Type B pancreatic cell (in vitro differentiated cells): ENCODE results near the gene MIB2. TPM values are rescaled to one million over a fixed set of nuclear protein-coding genes. Genes with fewer than 3 reads are reported as not detected.

Experiments
- DNase-seq: peaks from one replicate; pipeline ENCODE4 v3.0.0; 2021; ENCODE audit warnings: mixed read lengths; ENCODE audit not compliant: unreplicated experiment; ENCODE audit errors: extremely low spot score
- H3K27ac Mint-ChIP-seq: 2 replicates; pipeline ENCODE4 v1.8.0; 2021; ENCODE audit warnings: mild to moderate bottlenecking, mixed read lengths
- H3K27me3 Mint-ChIP-seq: 2 replicates; pipeline ENCODE4 v1.8.0; 2021; ENCODE audit warnings: mixed read lengths
- H3K36me3 Mint-ChIP-seq: 2 replicates; pipeline ENCODE4 v1.8.0; 2021; ENCODE audit warnings: mixed read lengths
- H3K4me1 Mint-ChIP-seq: one replicate; pipeline ENCODE4 v1.8.0; 2021; ENCODE audit warnings: mixed read lengths; ENCODE audit not compliant: unreplicated experiment
- H3K4me3 Mint-ChIP-seq: 2 replicates; pipeline ENCODE4 v1.8.0; 2021; ENCODE audit warnings: mild to moderate bottlenecking, mixed read lengths
- H3K9me3 Mint-ChIP-seq: 2 replicates; pipeline ENCODE4 v1.8.0; 2021; ENCODE audit warnings: mixed read lengths
- CTCF ChIP-seq: fragments of 200-600 bp; sonication (generic); conservative IDR thresholded peaks from 2 replicates; pipeline ENCODE4 v1.5.0; 2021; ENCODE audit warnings: antibody characterized with exemption, mild to moderate bottlenecking
- long read RNA-seq: library from polyadenylated mRNA; unstranded; transcript quantifications from one replicate; pipeline ENCODE4 v2.0.0, GENCODE V29; 2020
- total RNA-seq: library from RNA; stranded (reverse); gene quantifications from 2 replicates; pipeline ENCODE4 v1.2.1, GENCODE V29; 2021; ENCODE audit warnings: low replicate concordance

MIB2 gene
- total RNA-seq, result 73.6 and 114 TPM in 2 replicates
- long read RNA-seq, partial matches to known transcripts, result 1 of 1 reads
- long read RNA-seq, other reads (novel, unspliced or antisense), result 0 of 1 reads

GRCh38 chr1:1615256-1616044 lies at the start of gene MIB2:
MIB2 (plus strand) TSS chr1:1615500; CDS start chr1:1623453, 7,953 bp downstream.
- no peaks in the 10 kb centered on the region for H3K27me3 Mint-ChIP-seq
- TF ChIP-seq CTCF, result no peak
- no peaks in the 10 kb centered on the region for H3K36me3 Mint-ChIP-seq
- H3K4me1 Mint-ChIP-seq, result peaks cover 23% of the 10 kb centered on the region
- H3K4me3 Mint-ChIP-seq, result peak within 1 kb of the TSS; percentile 98
- no peaks in the 10 kb centered on the region for H3K9me3 Mint-ChIP-seq
- H3K27ac Mint-ChIP-seq, result peak within 1 kb of the TSS; percentile 99
- DNase-seq, result peak; percentile 99

DNA sequence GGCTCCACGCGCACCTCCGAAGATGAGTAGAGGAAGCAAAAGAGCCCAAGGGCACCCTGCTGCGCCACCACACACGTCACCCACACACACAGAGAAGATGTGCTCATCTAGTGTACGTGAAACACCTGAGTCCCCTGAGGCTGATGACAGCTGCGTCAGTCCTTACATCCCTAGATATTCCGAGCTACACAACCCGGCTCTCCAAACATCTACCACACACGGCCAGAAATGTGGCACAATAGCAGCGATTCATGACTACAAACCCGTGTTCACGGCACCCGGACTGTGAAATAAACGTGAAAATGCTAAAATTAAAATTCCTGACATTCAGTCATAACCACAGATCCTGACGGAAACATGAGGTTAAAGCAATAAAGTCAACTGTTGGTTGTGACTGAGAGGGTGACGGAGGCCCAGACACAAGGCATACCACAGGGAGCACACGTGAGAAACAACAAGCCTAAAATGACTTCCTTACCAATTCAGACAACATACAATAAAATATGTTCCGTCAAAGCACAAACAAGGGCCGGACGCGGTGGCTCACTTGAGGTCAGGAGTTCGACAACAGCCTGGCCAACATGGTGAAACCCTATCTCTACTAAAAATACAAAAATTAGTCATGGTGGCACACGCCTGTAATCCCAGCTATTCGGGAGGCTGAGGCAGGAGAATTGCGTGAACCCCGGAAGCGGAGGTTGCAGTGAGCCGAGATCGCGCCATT lies 48.0 kb upstream of the MIB2 start:
- Mint-ChIP-seq H3K4me1 (peaks cover 3% of the 10 kb centered on the region), H3K27ac (no peak overlapping the region), H3K36me3 (peaks cover 24% of the 10 kb centered on the region), H3K4me3 (no peak overlapping the region), H3K27me3 (no peaks in the 10 kb centered on the region), H3K9me3 (no peaks in the 10 kb centered on the region)
- DNase-seq, result no peak
- TF ChIP-seq CTCF, result no peak

GRCh38 chr1:1567891-1568291 lies 47.4 kb upstream of the MIB2 start:
- H3K27me3 Mint-ChIP-seq, result no peaks in the 10 kb centered on the region
- H3K27ac Mint-ChIP-seq, result no peak overlapping the region
- no peaks in the 10 kb centered on the region for H3K9me3 Mint-ChIP-seq
- peaks cover 3% of the 10 kb centered on the region for H3K4me1 Mint-ChIP-seq
- no peak for DNase-seq
- H3K36me3 Mint-ChIP-seq, result peaks cover 23% of the 10 kb centered on the region
- H3K4me3 Mint-ChIP-seq, result no peak overlapping the region
- TF ChIP-seq CTCF, result no peak

GRCh38 chr1:1569341-1569740 lies 46.0 kb upstream of the MIB2 start:
- Mint-ChIP-seq H3K27ac (peak overlapping the region; percentile 66), H3K4me1 (peaks cover 3% of the 10 kb centered on the region), H3K9me3 (no peaks in the 10 kb centered on the region), H3K36me3 (peaks cover 16% of the 10 kb centered on the region), H3K4me3 (no peak overlapping the region), H3K27me3 (no peaks in the 10 kb centered on the region)
- no peak for TF ChIP-seq CTCF
- no peak for DNase-seq

DNA sequence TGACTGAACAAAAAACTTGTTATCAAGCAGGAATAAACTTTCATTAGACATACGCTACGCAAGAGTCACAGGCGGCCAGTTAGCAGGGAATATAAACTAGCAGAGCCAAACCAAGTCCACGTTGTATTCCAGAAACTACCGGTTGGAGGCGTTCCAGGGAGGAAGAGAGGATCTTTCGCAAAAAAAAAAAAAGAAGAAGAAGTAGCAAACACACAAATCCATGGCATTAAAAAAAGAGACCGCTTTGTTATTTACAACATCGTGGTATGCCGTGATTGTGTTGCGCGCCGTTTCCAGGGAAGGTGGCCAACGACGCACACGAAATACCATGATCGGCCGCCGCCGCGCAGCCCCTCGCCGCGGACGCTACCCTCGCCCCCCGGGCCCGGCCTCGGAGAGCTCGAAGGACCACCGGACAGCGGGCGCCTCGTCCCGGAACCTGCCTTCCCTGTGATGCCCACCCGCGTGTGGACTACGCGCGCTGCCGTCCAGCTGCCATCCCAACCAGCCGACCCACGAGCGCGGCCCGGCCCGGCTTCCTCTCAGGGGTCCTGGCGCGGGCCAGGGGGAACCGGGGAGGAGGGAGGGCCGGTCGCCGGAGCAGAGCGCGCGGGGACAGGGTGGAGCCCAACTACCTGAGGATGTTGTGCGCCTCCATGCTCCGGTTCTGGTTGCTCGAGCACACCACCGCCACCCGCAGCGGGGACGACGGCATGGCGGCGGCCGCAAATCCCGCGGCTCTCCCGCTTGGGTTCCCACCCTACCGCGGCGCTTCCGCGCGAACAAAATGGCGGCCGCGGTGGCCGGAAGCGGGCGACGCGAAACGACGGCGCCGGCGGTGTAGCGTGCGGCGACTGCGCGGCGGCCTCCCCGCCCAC lies 41.2 kb upstream of the MIB2 start:
- Mint-ChIP-seq H3K4me3 (peak overlapping the region; percentile 96), H3K36me3 (peaks cover 5% of the 10 kb centered on the region), H3K27me3 (peaks cover 9% of the 10 kb centered on the region), H3K9me3 (no peaks in the 10 kb centered on the region), H3K27ac (peak overlapping the region; percentile 99), H3K4me1 (peaks cover 8% of the 10 kb centered on the region)
- TF ChIP-seq CTCF, result peak; percentile 58
- DNase-seq, result no peak
